ENCODE data around the gene EIF3L. TPM values are rescaled to one million over a fixed set of nuclear protein-coding genes. Genes with fewer than 3 reads are reported as not detected.

EIF3L gene
- total and polyA plus RNA-seq, 10 of the 15 experiments (the other 5 are each of a cell fraction or from before 2014, with no cell fraction given), result 294 to 1,037 (median 618) TPM

DNA sequence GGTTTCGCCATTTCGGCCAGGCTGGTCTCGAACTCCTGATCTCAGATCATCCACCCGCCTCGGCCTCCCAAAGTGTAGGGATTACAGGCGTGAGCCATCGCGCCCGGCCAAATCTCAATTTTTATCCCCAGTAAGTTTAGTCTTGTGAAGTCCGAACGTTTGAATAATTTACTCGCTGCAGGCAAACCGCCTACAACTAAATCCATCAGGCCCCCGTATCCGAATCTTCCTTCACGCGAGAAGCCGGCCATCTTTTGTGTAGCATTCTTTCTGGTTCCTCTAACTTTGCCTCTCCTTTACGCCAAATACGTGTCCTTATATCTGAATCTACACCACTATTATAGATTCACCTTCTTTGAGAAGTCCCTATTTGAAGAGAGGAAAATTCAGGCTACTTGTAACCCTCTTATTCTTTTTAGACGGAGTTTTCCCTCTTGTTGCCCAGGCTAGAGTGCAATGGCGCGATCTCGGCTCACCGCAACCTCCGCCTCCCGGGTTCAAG, 581 bp upstream of the EIF3L start (continued):
- TF ChIP-seq, protein P1, sequence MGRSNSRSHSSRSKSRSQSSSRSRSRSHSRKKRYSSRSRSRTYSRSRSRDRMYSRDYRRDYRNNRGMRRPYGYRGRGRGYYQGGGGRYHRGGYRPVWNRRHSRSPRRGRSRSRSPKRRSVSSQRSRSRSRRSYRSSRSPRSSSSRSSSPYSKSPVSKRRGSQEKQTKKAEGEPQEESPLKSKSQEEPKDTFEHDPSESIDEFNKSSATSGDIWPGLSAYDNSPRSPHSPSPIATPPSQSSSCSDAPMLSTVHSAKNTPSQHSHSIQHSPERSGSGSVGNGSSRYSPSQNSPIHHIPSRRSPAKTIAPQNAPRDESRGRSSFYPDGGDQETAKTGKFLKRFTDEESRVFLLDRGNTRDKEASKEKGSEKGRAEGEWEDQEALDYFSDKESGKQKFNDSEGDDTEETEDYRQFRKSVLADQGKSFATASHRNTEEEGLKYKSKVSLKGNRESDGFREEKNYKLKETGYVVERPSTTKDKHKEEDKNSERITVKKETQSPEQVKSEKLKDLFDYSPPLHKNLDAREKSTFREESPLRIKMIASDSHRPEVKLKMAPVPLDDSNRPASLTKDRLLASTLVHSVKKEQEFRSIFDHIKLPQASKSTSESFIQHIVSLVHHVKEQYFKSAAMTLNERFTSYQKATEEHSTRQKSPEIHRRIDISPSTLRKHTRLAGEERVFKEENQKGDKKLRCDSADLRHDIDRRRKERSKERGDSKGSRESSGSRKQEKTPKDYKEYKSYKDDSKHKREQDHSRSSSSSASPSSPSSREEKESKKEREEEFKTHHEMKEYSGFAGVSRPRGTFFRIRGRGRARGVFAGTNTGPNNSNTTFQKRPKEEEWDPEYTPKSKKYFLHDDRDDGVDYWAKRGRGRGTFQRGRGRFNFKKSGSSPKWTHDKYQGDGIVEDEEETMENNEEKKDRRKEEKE (IDR thresholded peaks at IDR 0.05), result no peak
- no peak for TF ChIP-seq CBFB (IDR thresholded peaks at IDR 0.05; ENCODE audit: low read depth)
- no peak for TF ChIP-seq MTA2 (IDR thresholded peaks at IDR 0.05; ENCODE audit: low read depth)
- no peak for TF ChIP-seq DPF2 (IDR thresholded peaks at IDR 0.05)
- TF ChIP-seq, protein P2, sequence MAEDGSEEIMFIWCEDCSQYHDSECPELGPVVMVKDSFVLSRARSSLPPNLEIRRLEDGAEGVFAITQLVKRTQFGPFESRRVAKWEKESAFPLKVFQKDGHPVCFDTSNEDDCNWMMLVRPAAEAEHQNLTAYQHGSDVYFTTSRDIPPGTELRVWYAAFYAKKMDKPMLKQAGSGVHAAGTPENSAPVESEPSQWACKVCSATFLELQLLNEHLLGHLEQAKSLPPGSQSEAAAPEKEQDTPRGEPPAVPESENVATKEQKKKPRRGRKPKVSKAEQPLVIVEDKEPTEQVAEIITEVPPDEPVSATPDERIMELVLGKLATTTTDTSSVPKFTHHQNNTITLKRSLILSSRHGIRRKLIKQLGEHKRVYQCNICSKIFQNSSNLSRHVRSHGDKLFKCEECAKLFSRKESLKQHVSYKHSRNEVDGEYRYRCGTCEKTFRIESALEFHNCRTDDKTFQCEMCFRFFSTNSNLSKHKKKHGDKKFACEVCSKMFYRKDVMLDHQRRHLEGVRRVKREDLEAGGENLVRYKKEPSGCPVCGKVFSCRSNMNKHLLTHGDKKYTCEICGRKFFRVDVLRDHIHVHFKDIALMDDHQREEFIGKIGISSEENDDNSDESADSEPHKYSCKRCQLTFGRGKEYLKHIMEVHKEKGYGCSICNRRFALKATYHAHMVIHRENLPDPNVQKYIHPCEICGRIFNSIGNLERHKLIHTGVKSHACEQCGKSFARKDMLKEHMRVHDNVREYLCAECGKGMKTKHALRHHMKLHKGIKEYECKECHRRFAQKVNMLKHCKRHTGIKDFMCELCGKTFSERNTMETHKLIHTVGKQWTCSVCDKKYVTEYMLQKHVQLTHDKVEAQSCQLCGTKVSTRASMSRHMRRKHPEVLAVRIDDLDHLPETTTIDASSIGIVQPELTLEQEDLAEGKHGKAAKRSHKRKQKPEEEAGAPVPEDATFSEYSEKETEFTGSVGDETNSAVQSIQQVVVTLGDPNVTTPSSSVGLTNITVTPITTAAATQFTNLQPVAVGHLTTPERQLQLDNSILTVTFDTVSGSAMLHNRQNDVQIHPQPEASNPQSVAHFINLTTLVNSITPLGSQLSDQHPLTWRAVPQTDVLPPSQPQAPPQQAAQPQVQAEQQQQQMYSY (CRISPR knock-in tag; IDR thresholded peaks at IDR 0.05), result no peak
- no peak for TF ChIP-seq MTA3 (IDR thresholded peaks at IDR 0.05; ENCODE audit: borderline replicate concordance, low read length)
- TF ChIP-seq CREM (IDR thresholded peaks at IDR 0.05; ENCODE audit: low read depth), result no peak
- no peak for TF ChIP-seq TCF3 (IDR thresholded peaks at IDR 0.05; ENCODE audit: borderline replicate concordance, insufficient read depth, low read depth, low read length)
- 0 out of 2 replicates have a peak, but pooled peaks have one; percentile 22 for TF ChIP-seq BACH1 (IDR thresholded peaks at IDR 0.05; ENCODE audit: borderline replicate concordance)
- no peak for TF ChIP-seq ASH2L (IDR thresholded peaks at IDR 0.05; ENCODE audit: borderline replicate concordance, low read depth)
